Epidermal melanocyte (primary cell): Measurements from ENCODE around the gene LTK.
A peak's percentile ranks its signal among the peaks of the same experiment; 100 is the strongest.
"Not testable (repeated sequence)": the region's sequence is repeated elsewhere in the genome, so short reads cannot be mapped to it uniquely, and the experiment has no call there.

Experiments
- DNase-seq: peaks from one replicate; pipeline ENCODE4 v3.0.0; 2011; ENCODE audit warnings: low spot score; ENCODE audit not compliant: insufficient read length

LTK gene

GRCh38 chr15:41476416-41477048 lies 37.1 kb downstream of the LTK start:
- no peak for DNase-seq

- DNase-seq: no peak
These were observed 38.7 kb downstream of the LTK start for GRCh38 chr15:41474941-41475340.

GRCh38 chr15:41474436-41474835 lies 39.2 kb downstream of the LTK start:
- no peak for DNase-seq

- DNase-seq: no peak
These were observed 40.2 kb downstream of the LTK start for GRCh38 chr15:41473418-41473817.

- not testable (repeated sequence) for DNase-seq
These were observed 44.0 kb downstream of the LTK start for GRCh38 chr15:41469644-41470043.

GRCh38 chr15:41466711-41467110 lies 46.9 kb downstream of the LTK start:
- no peak for DNase-seq

GRCh38 chr15:41465822-41466421 lies 47.7 kb downstream of the LTK start:
- DNase-seq: peak; percentile 29

GRCh38 chr15:41464889-41465580 lies 48.6 kb downstream of the LTK start:
- DNase-seq: no peak

GRCh38 chr15:41462084-41462795 lies 51.4 kb downstream of the LTK start:
- DNase-seq: no peak
